CD4-positive, CD25-positive, alpha-beta regulatory T cell (primary cell): ENCODE data around the gene TMEM62. TPM values are rescaled to one million over a fixed set of nuclear protein-coding genes. Genes with fewer than 3 reads are reported as not detected.

Source experiments
- ATAC-seq, 2 donors: fragments of 150-1000 bp; cut with Tn5 transposase; one replicate each; pipeline ENCODE4 v1.10.0; 2021; ENCODE audit warnings: low read depth in 2 of 2, moderate number of reproducible peaks in 2 of 2, moderate library complexity in 1 of 2
- DNase-seq, 3 donors: peaks; one replicate each; pipeline versions ENCODE4 v3.0.0 to v3.0.0-alpha.2; 2012 to 2022; ENCODE audit warnings: mixed read lengths in 1 of 3
- H3K27ac ChIP-seq: one replicate; pipeline ENCODE4 v1.7.0; 2013; ENCODE audit warnings: mild to moderate bottlenecking, low read length; ENCODE audit not compliant: insufficient read depth, poor library complexity, severe bottlenecking
- H3K27me3 ChIP-seq: one replicate; pipeline ENCODE4 v1.7.0; 2013; ENCODE audit warnings: low read length; ENCODE audit not compliant: control insufficient read depth, insufficient read depth
- H3K36me3 ChIP-seq: one replicate; pipeline ENCODE4 v1.7.0; 2013; ENCODE audit warnings: mild to moderate bottlenecking, low read length, moderate library complexity; ENCODE audit not compliant: control insufficient read depth, insufficient read depth
- H3K4me1 ChIP-seq: 2 replicates; pipeline ENCODE4 v1.7.0; 2013; ENCODE audit warnings: mild to moderate bottlenecking, low read length; ENCODE audit not compliant: insufficient read depth, control insufficient read depth, poor library complexity, severe bottlenecking
- H3K4me3 ChIP-seq: one replicate; pipeline ENCODE4 v1.7.0; 2013; ENCODE audit warnings: low read depth, mild to moderate bottlenecking, low read length, moderate library complexity
- H3K9me3 ChIP-seq, 2 experiments: 1 replicate in 1 of 2; 2 replicates in 1 of 2; pipeline ENCODE4 v1.7.0; 2013; ENCODE audit warnings: low read length in 2 of 2, mild to moderate bottlenecking in 1 of 2, moderate library complexity in 1 of 2; ENCODE audit not compliant: control insufficient read depth in 2 of 2
- H3K27ac Mint-ChIP-seq, 3 donors: one replicate each; pipeline ENCODE4 v1.8.0; 2020 to 2022; ENCODE audit warnings: mild to moderate bottlenecking in 3 of 3, mixed read lengths in 3 of 3, moderate library complexity in 2 of 3
- H3K27me3 Mint-ChIP-seq: one replicate; pipeline ENCODE4 v1.8.0; 2022; ENCODE audit warnings: mild to moderate bottlenecking, mixed read lengths
- H3K36me3 Mint-ChIP-seq: one replicate; pipeline ENCODE4 v1.8.0; 2020; ENCODE audit warnings: mixed read lengths
- H3K4me1 Mint-ChIP-seq, 4 donors: one replicate each; pipeline ENCODE4 v1.8.0; 2020 to 2022; ENCODE audit warnings: mixed read lengths in 4 of 4, mild to moderate bottlenecking in 1 of 4
- H3K4me3 Mint-ChIP-seq, 4 donors: one replicate each; pipeline ENCODE4 v1.8.0; 2020 to 2022; ENCODE audit warnings: mild to moderate bottlenecking in 4 of 4, mixed read lengths in 4 of 4, moderate library complexity in 3 of 4
- H3K9me3 Mint-ChIP-seq, 7 donors: one replicate each; pipeline ENCODE4 v1.8.0; 2020 to 2022; ENCODE audit warnings: mixed read lengths in 7 of 7, mild to moderate bottlenecking in 3 of 7, moderate library complexity in 2 of 7
- polyA plus RNA-seq, 4 donors: library from polyadenylated mRNA; unstranded; fragments of 300-500 nt; fragmentation: Illumina TruSeq; gene quantifications; one replicate each; pipeline ENCODE4 v1.2.3, GENCODE V29; 2021
- total RNA-seq: library from RNA; stranded (reverse); gene quantifications from one replicate; pipeline ENCODE4 v1.2.3, GENCODE V29; 2022

Gene TMEM62
- total and polyA plus RNA-seq, 5 donors from 2014 or later: 11.4 to 30.0 (median 15.6) TPM

- peaks cover 5% of the 10 kb centered on the region for H3K36me3 Mint-ChIP-seq
- Histone ChIP-seq H3K9me3 (no peaks in the 10 kb centered on the region), H3K4me3 (no peak overlapping the region), H3K36me3 (peaks cover 29% of the 10 kb centered on the region), H3K27me3 (no peaks in the 10 kb centered on the region), H3K4me1 (peaks cover 25% of the 10 kb centered on the region), H3K27ac (no peak overlapping the region)
- peak overlapping the region; percentile 34 to 97 (median 53) for H3K27ac Mint-ChIP-seq
- peaks cover 21 to 39% (median 34%) of the 10 kb centered on the region in 4 donors for H3K4me1 Mint-ChIP-seq
- H3K9me3 Mint-ChIP-seq: peaks cover 0 to 1% (median 0%) of the 10 kb centered on the region in 7 donors
- DNase-seq: no peak
- ATAC-seq: no peak
- peak overlapping the region in 2 of 4 donors; percentile 60 to 82 for H3K4me3 Mint-ChIP-seq
- H3K27me3 Mint-ChIP-seq: no peaks in the 10 kb centered on the region
Observed at GRCh38 chr15:43183270-43183669, 49.9 kb downstream of the TMEM62 start.

GRCh38 chr15:43184407-43185124 lies 51.2 kb downstream of the TMEM62 start:
- H3K4me1 ChIP-seq: peaks cover 36% of the 10 kb centered on the region
- Mint-ChIP-seq H3K27ac (peak overlapping the region; percentile 97 to 98 (median 98)), H3K9me3 (peaks cover 0 to 1% (median 0%) of the 10 kb centered on the region in 7 donors), H3K27me3 (no peaks in the 10 kb centered on the region), H3K36me3 (peaks cover 10% of the 10 kb centered on the region), H3K4me1 (peaks cover 26 to 48% (median 42%) of the 10 kb centered on the region in 4 donors), H3K4me3 (peak overlapping the region; percentile 96 to 99 (median 98))
- no peaks in the 10 kb centered on the region for H3K27me3 ChIP-seq
- H3K9me3 ChIP-seq: no peaks in the 10 kb centered on the region
- DNase-seq: peak in 1 of 3 donors; percentile 19
- no peak for ATAC-seq
- H3K36me3 ChIP-seq: peaks cover 28% of the 10 kb centered on the region
- H3K4me3 ChIP-seq: peak overlapping the region; percentile 10
- peak overlapping the region; percentile 95 for H3K27ac ChIP-seq

DNA sequence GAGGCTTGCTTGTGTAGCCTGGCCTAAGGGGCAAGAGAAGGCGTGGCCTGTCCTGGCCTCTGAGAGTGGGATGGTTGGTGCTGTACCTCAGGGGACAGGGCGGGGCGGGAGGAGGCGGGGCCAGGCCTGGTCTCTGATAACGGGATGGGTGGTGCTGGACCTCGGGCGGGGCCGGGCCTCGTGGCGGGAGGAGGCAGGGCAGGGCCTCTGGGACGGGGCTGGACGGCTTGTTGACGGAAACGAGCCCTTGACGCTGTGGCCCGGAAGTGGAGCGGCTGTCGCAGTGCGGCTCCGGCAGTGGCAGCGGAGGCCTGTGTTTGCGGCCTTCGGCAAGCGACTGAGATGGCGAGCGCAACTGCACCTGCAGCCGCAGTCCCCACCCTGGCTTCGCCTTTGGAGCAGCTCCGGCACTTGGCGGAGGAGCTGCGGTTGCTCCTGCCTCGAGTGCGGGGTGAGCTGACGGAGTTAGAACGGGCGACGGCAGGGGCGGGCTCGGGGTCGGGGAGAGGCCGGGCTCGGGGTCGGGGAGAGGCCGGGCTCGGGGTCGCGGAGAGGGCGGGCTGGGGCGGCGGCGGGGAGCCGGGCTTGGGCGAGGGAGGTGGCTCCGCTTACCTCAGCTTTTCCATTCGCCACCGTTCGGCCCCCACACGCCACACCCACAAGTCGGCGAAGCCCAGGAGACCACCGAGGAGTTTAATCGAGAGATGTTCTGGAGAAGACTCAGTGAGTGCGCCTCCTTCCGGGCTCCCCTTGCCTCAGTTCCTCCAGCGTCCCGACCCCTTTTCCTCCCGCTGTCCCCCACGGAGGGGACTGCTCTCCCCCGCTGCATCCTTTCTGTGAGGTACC lies 52.0 kb downstream of the TMEM62 start, which contains the start of gene CCNDBP1:
Gene CCNDBP1 (plus strand): TSS at position 247 of the 846 bp plus-strand sequence. CDS start 96 bp downstream, at position 343.
- peak; percentile 83 to 96 (median 86) for DNase-seq
- peaks cover 36% of the 10 kb centered on the region for H3K4me1 ChIP-seq
- ATAC-seq: peak; percentile 91 to 92
- H3K4me3 ChIP-seq: peak within 1 kb of the TSS; percentile 86
- peak within 1 kb of the TSS; percentile 95 for H3K27ac ChIP-seq
- Mint-ChIP-seq H3K27ac (peak within 1 kb of the TSS; percentile 97 to 98 (median 98)), H3K9me3 (peaks cover 0 to 1% (median 0%) of the 10 kb centered on the region in 7 donors), H3K4me1 (peaks cover 27 to 55% (median 44%) of the 10 kb centered on the region in 4 donors), H3K4me3 (peak within 1 kb of the TSS; percentile 96 to 99 (median 98)), H3K27me3 (no peaks in the 10 kb centered on the region), H3K36me3 (peaks cover 13% of the 10 kb centered on the region)
- no peaks in the 10 kb centered on the region for H3K9me3 ChIP-seq
- peaks cover 36% of the 10 kb centered on the region for H3K36me3 ChIP-seq
- no peaks in the 10 kb centered on the region for H3K27me3 ChIP-seq

GRCh38 chr15:43186003-43186353 lies 52.6 kb downstream of the TMEM62 start:
- Histone ChIP-seq H3K27ac (peak overlapping the region; percentile 95), H3K36me3 (peaks cover 41% of the 10 kb centered on the region), H3K4me1 (peaks cover 36% of the 10 kb centered on the region), H3K27me3 (no peaks in the 10 kb centered on the region), H3K4me3 (peak overlapping the region; percentile 86), H3K9me3 (no peaks in the 10 kb centered on the region)
- peaks cover 0 to 1% (median 0%) of the 10 kb centered on the region in 7 donors for H3K9me3 Mint-ChIP-seq
- H3K27me3 Mint-ChIP-seq: no peaks in the 10 kb centered on the region
- ATAC-seq (no peak), DNase-seq (no peak)
- peak overlapping the region; percentile 96 to 99 (median 98) for H3K4me3 Mint-ChIP-seq
- H3K36me3 Mint-ChIP-seq: peaks cover 15% of the 10 kb centered on the region
- peak overlapping the region; percentile 97 to 98 (median 98) for H3K27ac Mint-ChIP-seq
- H3K4me1 Mint-ChIP-seq: peaks cover 32 to 60% (median 45%) of the 10 kb centered on the region in 4 donors

DNA sequence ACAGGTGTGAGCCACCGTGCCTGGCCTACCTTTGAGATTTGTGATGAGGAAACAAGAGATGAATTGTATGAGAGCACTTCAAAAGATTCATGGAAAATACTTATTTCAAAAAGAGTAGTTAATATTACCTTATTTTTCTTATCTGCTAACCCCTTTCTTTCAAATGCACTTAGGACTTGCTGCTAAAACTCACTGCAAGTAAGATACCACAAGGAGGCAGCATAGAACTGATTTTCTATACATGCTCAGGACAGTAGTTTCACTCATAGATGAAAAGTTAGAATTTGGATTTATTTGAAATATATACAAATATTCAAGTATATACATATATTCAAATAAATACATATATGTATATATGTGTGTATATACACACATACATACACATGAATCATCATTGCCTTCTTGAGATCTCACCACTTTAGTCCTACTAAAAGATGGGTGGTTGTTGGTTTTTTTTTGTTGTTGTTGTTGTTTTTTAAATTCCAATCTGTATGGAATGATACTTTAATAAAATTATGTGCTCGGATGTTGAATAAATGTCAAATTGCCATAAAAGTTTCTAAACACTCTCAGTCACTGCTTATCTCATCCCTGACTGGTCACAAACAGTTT lies 54.3 kb downstream of the TMEM62 start:
- no peaks in the 10 kb centered on the region for H3K9me3 ChIP-seq
- Mint-ChIP-seq H3K9me3 (peaks cover 0 to 1% (median 0%) of the 10 kb centered on the region in 7 donors), H3K27me3 (no peaks in the 10 kb centered on the region), H3K36me3 (peaks cover 22% of the 10 kb centered on the region), H3K4me3 (peak overlapping the region; percentile 94 to 99 (median 96)), H3K27ac (peak overlapping the region in 2 of 3 donors; percentile 65 to 97), H3K4me1 (peaks cover 37 to 65% (median 47%) of the 10 kb centered on the region in 4 donors)
- peak overlapping the region; percentile 42 for H3K4me3 ChIP-seq
- DNase-seq (peak in 2 of 3 donors; percentile 60 to 67), ATAC-seq (no peak)
- no peaks in the 10 kb centered on the region for H3K27me3 ChIP-seq
- H3K27ac ChIP-seq: peak overlapping the region; percentile 95
- peaks cover 36% of the 10 kb centered on the region for H3K4me1 ChIP-seq
- peaks cover 45% of the 10 kb centered on the region for H3K36me3 ChIP-seq

DNA sequence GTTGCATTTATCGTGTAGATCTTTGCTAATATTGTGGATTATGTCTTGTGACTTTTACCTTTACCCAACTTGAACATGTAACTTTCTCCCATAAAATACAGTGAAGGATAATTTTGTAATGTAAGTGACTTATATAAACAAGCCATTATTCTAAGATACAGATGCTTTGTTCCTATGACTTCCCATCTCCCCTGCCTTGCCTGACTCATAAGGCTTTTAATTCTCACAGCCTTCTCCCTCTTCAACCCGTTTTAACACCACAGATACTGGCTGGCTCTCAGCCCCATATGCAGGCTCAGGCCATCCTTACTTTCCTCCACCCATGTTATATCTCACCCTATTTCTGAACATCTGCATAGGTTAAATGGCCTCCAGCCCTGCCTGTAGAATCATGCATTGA lies 55.9 kb downstream of the TMEM62 start:
- H3K4me3 ChIP-seq: no peak overlapping the region
- Mint-ChIP-seq H3K4me3 (peak overlapping the region in 2 of 4 donors; percentile 5 to 58), H3K9me3 (peaks cover 0 to 1% (median 0%) of the 10 kb centered on the region in 7 donors), H3K27me3 (no peaks in the 10 kb centered on the region), H3K4me1 (peaks cover 32 to 61% (median 41%) of the 10 kb centered on the region in 4 donors), H3K27ac (peak overlapping the region in 2 of 3 donors; percentile 5 to 38), H3K36me3 (peaks cover 19% of the 10 kb centered on the region)
- H3K27ac ChIP-seq: no peak overlapping the region
- no peaks in the 10 kb centered on the region for H3K9me3 ChIP-seq
- no peaks in the 10 kb centered on the region for H3K27me3 ChIP-seq
- ATAC-seq (no peak), DNase-seq (no peak)
- peaks cover 36% of the 10 kb centered on the region for H3K4me1 ChIP-seq
- peaks cover 59% of the 10 kb centered on the region for H3K36me3 ChIP-seq

DNA sequence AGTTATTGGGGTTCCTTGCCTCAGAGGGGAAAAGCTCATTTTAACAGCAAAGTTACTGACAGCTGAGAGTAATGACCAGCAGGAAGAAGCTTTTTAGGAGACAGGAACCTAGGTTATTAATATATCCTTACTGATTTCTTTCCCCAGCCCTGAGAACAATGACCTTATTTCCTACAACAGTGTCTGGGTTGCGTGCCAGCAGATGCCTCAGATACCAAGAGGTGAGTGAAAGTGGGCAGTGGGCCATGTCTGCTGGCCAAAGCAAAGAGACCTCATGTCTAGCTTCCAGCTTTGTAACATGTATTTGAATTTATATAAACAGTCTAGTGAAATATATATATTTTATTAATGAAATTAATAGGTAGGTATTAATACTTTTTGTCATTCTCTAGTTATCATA lies 56.8 kb downstream of the TMEM62 start:
- Histone ChIP-seq H3K27me3 (no peaks in the 10 kb centered on the region), H3K4me1 (peaks cover 31% of the 10 kb centered on the region), H3K4me3 (no peak overlapping the region), H3K36me3 (peaks cover 68% of the 10 kb centered on the region), H3K27ac (no peak overlapping the region), H3K9me3 (no peaks in the 10 kb centered on the region)
- H3K27me3 Mint-ChIP-seq: no peaks in the 10 kb centered on the region
- H3K4me1 Mint-ChIP-seq: peaks cover 31 to 57% (median 43%) of the 10 kb centered on the region in 4 donors
- H3K27ac Mint-ChIP-seq: no peak overlapping the region
- H3K36me3 Mint-ChIP-seq: peaks cover 26% of the 10 kb centered on the region
- no peak for ATAC-seq
- no peak for DNase-seq
- H3K9me3 Mint-ChIP-seq: peaks cover 0 to 1% (median 0%) of the 10 kb centered on the region in 7 donors
- no peak overlapping the region for H3K4me3 Mint-ChIP-seq
